GM21723 (cell line): ENCODE data around the gene SLC25A42.
"Not testable (repeated sequence)": the region's sequence is repeated elsewhere in the genome, so short reads cannot be mapped to it uniquely, and the experiment has no call there.

ENCODE experiments used
- ATAC-seq: cut with Tn5 transposase; IDR thresholded peaks from one replicate; pipeline ENCODE4 v1.9.1; 2021; ENCODE audit warnings: mild to moderate bottlenecking, moderate library complexity; ENCODE audit not compliant: unreplicated experiment

SLC25A42 gene, protein sequence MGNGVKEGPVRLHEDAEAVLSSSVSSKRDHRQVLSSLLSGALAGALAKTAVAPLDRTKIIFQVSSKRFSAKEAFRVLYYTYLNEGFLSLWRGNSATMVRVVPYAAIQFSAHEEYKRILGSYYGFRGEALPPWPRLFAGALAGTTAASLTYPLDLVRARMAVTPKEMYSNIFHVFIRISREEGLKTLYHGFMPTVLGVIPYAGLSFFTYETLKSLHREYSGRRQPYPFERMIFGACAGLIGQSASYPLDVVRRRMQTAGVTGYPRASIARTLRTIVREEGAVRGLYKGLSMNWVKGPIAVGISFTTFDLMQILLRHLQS

DNA sequence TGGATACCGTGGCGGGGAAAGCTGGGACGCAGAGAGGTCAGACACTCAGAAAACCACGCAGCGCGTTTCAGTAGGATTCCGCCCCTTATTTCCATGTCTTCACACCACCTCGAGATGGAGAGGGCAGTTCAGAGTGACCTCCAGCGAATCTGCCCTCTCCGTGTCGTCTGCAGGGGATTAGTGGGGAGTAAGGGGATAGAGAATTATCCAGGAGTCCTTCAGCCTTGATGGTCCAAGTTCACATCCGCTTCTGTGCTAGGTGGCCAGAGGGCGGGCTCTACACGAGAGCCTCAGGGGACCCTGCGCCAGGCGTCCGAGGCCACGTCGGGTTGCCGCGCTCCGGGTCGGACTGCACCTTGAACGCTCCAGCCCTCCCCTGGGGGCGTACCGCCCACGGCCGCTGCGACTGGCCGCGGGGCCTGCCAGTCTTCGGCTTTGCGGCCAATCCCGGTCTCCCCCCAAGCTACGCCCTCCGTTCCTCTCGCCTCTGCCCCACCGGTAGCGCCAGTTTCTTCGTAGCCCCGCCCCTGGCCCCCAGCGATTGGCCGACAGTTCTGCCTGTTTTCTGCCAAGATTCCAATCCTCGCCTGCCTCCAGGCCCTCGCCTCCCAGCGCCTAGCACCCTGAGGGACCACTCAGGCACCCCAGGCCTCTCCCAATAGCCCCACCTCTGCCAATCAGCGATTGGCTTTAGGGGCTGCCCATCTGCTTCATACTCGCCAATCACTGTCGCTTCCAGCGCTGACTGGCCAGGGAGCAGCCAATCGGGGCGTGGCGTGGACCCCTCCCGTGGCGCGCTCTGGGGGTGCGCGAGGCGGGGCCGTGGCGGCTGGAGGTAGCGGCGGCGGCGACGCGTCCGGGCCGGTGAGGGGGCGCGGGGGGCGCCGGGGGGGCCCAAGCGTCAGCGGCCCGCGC, at the start of gene SLC25A42:
Gene SLC25A42 (plus strand): TSS at position 812 of the 915 bp plus-strand sequence. CDS start 32,131 bp downstream, outside the sequence.
- ATAC-seq, result peak; percentile 94

DNA sequence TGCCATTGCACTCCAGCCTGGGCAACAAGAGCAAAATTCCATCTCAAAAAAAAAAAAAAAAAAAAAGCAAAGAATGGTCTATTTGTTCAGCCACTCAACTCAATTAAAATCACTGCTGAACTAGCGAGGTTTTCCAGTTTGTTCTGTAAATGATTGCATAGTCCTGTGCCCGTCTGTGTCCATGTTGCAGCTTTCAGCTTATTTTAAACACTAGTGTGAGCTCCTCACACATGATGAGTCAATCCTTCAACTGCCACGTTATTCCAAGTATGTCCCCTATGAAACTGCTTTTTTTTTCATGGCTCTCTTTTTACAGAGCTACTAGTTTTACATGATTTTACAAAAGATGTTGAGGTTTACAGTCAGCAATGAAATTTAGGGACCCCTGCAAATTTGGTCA, 42.7 kb upstream of the SLC25A42 start:
- ATAC-seq, result no peak

DNA sequence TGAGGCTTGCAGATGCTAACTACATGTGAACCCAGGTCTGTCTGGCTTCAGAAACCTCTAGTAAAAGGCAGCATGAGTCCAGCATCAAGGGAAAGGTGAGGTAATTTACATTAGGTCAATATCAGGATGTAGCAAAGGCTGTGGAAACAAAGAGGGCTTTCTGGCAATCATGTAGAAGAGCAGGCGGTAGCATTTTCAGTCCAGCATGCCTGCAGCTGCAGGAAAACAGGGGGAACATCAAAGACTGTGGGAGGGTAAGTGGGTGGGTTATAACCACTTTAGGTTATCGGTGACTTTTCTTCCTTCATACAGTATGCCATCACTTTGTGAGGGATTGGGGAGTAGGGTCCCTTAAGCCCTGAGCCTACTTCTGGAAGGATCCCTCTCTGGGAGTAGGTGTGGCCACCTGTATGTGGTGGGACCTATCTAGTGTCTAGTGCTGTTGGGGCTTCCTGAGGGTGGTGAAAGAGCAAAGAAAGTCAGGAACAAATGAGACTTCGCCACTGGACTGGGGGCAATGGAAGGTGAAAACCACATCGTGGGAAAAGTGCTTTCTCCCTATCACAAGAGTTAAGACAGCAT, 41.3 kb upstream of the SLC25A42 start:
- no peak for ATAC-seq

DNA sequence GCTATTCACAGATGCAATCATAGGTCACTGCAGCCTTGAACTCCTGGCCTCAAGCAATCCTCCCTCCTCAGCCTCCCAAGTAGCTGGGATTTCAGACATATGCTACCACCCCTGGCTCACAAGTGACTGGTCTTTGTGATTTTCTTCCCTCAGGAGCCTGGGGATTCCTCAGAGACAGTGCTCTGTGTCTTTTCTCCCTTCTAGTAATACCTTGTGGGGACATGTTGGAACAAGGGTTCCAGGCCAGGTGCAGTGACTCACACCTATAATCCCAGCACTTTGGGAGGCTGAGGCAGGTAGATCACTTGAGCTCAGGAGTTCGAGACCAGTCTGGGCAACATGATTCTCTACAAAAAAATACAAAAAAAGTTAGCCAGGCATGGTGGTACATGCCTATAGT, 40.4 kb upstream of the SLC25A42 start:
- not testable (repeated sequence) for ATAC-seq

DNA sequence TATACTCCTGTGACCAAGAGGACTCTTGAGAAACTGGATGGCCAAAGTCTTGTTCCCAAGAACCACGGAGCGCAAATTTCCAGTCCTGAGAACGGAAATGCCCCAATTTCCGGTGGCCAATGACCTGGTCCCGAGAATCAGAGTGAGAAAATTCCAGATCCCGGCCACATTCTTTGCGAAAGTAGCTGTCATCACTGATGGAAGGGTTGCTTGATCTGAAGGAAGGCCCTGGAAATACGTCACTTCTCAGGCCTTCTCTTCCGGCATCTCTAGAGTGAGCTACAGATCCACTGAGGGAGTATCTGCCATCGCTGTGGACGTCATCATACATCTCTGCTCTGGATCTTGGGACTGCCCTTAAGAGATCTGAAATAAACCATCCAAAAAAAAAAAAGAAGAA, 37.9 kb upstream of the SLC25A42 start:
- ATAC-seq, result no peak

DNA sequence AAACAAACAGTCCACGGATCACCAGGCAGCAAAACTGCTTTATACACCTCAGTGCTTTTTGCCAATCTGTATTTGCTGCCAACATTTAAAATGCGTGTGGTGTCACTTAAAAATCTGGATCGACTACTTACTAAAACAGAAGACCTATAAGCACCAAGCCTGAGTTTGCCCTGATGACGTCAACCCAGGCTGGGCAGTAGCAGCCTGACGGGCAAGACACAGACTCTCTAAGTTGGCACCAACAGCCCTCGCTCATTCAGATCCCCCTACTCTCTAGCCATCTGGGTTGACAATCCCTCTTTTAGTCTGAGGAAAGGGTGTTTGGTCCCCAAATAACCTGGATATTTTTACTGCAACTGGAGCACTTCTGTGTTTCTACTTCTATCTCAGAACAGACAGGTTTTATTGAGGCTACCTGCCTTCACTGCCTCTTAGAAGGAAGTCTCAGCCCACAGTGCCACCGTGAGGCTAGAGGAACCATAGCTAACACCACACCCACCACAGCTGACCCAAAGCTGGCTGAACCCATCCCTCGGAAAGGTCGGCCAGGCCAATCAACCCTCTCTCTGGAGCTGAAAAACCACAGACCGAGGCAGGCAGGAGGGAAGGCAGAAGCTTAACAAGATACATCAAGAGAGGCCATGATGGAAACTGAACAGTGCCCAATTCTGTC, 37.4 kb upstream of the SLC25A42 start:
- ATAC-seq, result no peak

DNA sequence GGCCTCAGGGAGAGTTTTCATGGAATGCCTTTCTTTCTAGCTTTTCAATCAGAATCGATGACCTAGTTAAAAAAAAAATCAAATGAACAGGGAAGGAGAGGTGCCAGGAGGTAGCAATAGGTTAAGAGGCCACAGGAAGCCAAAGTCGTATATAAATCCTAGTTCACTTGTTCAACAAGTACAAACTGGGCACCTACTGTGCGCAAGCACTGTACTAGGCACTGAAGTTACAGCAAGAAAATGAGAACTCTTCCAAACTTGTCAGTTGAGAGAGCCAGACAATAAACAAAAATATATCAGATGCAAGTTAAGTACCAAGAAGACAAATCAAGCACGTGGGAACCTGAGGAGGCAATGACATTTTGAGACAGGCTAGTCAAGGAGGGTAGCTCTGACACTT, 36.6 kb upstream of the SLC25A42 start:
- no peak for ATAC-seq

DNA sequence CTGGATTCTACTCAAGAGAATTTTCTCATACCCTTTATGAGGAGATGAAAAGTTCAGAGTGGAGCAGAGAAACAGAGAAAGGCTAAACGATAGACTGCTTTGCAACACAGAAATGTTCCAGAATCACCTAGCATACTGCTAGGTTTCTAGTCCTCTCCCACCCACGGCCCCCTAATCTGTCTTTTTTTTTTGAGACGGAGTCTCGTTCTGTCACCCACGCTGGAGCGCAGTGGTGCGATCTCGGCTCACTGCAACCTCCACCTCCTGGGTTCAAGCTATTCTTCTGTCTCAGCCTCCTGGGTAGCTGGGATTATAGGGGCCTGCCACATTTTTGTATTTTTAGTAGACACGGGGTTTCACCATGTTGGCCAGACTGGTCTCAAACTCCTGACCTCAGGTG, 35.3 kb upstream of the SLC25A42 start:
- no peak for ATAC-seq

DNA sequence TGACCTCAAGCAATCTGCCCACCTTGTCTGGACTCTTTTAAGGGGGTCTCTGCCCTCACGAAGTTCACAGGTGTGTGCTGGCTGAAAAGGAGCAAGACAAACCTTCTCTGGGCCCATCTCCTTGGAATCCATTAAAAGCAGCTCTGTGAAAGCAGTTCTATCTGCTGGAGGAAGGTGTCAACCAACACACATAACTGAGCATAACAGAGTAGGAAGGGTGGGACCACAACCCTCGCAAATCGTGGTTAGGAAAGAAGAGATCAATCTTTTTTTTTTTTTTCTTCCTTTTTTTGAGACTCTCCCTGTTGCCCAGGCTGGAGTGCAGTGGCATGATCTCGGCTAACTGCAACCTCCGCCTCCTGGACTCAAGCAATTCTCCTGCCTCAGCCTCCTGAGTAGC, 31.9 kb upstream of the SLC25A42 start:
- no peak for ATAC-seq

DNA sequence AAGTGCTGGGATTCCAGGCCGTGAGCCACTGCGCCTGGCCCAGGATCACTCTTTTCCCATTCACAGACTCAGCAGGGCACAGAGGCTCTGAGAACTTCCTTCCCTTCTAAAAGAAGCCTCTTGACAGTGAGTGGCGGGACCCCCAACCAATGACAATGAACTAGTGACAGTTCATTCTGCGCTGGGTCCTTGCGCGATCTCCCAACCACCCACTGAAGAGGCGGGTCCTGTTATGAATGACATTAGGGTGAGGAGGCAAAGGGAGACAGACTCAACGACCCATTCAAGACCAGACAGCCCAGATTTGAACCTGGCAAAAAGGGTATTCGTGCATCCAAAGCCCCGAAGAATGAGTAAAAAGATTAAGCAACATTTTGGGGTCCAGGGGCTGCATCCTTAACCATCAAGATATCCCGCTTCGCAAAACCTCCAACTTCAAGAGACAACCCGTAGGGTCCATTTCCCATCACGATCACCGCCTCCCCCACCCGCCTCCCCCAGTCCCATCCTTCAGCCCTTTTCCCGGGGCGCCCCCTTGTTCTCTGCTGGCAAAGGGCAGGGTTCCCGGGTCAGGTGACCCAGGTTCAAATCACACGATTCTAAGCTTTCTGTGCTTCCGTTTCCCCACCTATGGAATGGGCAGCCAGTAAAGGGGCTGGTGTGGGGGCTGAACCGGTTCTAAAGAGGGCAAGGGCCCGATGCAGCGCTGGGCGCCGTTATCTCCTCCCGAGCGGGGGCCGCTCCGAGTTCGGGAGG, 31.2 kb upstream of the SLC25A42 start:
- ATAC-seq, result peak; percentile 53

DNA sequence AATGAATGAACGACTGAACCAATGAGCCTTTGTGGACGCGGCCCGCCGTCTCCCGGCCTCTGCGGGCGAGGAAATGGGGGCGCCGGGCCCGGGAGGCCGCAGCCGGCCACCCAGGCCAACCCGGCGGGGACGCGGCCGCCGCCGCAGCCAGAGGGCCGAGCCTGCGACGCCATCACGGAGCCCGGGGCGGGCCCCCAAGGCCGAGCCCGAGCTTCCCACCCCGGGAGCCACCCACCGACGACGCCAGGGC, 30.7 kb upstream of the SLC25A42 start:
- ATAC-seq, result no peak

DNA sequence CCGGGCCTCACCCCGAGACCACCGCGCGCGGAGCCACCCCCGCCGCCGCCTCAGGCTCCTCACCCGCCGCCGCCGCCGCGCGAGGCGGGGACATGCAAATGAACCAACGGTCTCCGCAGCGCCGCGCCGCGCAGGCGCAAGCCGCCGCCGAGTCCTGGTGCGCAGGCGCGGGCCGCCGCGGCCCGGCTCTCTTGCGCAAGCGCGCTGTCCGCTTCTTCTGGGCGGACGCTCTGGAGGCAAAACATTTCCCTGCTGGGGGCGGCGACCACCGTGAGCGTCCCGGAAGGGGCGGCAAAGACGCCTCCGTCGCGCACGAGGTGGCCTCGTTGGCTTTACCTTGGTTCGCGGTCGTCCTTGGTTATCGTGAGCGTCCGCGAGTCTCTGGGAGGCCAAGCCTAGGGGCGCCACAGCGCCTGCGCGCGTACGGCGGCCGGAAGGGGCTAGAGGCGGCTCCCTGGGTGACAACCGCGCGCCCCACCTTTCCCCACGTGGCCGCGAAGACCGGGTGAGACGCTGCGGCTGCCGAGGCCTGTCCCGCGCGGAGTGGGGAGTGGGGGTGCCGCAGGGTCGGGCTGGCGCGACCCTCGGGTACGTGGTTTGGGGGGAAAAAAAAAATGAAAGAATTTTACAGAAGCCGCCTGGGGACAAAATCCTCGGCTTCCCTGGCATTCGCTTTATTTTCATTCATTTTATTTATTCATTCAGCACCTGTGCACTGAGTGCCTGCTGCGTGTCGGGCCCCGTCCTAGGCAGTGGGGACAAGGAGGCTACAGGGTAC, 30.2 kb upstream of the SLC25A42 start, which contains the start of the genes ARMC6 and SUGP2:
Gene ARMC6 (plus strand): TSS at position 178 of the 778 bp plus-strand sequence. CDS start 607 bp downstream, outside the sequence.
Gene SUGP2 (minus strand): TSS at position 92 of the 778 bp plus-strand sequence. CDS start 2,446 bp downstream, outside the sequence.
- ATAC-seq, result peak; percentile 66

DNA sequence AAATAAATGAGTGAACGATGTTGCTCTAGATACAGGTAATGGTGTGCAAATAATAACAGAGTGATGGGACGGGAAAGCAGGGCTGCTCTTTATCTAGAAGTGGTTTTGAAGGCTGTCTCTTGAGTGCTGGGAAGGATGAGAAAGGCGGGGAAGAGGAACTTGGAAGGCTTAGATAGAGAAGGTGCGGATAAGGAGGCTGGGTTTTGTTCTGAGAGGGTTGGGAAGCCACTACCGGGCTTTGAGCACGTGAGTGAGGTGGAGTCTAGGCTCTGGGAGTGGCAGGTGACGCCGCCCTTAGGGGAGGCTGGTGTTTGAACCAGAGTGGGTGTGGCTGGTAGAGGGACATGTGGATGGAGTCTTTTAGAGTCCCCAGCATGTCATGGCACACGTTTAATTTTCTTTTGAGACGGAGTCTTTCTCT, 29.6 kb upstream of the SLC25A42 start:
- ATAC-seq, result no peak

DNA sequence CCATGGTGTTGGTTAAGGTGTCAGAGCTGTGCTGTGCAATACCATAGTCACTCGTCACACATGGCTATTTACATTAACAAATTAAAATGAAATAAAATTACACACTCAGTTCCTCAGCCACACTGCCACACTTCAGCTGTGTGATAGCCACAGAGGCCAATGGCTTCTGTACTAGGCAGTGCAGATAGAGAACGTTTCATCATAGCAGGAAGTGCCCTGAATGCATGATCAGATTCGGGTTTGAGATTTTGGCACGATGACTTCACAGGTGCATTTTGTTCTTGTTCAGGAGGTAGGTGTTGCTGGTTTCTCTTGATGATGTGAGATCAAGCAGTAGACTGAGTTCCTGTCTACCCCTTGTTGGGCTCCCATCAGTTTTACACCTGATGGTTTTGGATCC, 23.9 kb upstream of the SLC25A42 start:
- ATAC-seq, result no peak

DNA sequence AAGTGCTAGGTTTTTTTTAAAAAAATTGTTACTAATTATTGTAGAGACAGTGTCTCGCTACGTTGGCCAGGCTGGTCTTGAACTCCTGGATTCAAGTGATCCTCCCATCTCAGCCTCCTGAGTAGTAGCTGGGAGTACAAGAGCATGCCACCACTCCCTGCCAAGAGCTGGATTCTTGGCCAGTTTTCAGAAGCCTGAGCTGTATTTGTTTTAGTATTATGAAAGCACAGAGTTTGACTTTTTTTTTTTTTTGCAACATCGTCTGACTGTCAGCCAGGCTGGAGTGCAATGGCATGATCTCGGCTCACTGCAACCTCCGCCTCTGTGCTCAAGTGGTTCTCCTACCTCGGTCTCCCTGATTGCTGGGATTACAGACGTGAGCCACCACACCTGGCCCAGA, 23.4 kb upstream of the SLC25A42 start:
- ATAC-seq, result no peak

DNA sequence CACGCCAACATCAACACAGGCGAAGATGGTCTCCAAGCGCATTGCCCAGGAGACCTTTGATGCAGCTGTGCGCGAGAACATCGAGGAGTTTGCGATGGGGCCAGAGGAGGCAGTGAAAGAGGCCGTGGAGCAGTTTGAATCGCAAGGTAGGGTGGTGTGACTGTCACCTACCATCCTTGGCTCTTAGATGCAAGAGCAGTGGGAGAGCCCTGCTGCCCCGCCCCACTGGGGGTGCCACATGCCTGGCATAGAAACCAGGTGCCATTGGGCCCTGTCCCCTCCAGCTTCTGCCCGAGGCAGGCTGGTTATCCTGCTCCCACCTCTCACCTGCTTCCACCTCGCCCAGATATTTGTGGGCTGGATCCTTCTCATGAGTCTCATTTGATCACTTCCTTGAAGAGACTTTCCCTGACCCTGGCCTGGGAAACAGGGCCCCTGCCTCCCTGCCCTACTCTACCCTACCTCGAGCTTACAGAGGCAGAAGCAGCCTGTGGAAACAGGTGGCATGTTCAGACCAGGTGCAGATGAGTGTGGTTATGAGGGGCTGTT, 21.0 kb upstream of the SLC25A42 start:
- no peak for ATAC-seq

DNA sequence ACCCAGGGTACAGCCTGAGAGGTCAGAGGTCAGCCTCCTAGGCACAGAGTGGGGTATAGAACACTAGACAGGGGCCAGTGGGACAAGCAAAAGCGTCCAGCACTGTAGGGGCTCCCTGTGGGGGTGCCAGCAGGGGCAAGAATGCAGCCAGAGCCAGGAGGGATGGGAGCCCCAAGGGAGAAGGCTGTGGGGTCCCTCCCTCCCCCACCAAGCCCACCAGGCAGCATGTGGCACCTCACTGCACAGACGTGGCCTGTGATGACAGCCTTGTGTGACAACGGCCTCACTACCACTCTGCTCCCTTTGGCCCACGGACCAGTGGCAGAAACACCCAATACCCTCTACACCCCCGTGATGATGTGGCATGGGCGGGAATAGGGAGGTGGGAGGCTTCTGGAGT, 20.3 kb upstream of the SLC25A42 start:
- ATAC-seq, result no peak

DNA sequence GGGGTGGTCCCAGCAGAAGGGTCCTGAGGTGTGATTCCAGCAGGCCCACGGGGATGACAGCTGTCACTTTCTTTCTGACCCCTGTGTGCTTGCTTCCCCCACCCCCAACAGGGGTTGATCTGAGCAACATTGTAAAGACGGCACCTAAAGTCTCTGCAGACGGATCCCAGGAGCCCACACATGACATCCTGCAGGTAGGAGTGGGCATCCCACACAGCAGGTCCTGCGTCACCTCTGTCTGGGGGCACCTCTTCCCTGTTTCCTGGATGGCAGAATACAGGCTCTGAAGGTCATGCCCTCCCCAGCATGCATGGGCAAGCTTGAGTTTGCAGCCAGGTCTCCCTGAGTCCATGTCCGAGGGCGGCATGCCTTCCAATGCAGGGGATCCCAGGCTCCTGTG, 19.9 kb upstream of the SLC25A42 start:
- no peak for ATAC-seq

DNA sequence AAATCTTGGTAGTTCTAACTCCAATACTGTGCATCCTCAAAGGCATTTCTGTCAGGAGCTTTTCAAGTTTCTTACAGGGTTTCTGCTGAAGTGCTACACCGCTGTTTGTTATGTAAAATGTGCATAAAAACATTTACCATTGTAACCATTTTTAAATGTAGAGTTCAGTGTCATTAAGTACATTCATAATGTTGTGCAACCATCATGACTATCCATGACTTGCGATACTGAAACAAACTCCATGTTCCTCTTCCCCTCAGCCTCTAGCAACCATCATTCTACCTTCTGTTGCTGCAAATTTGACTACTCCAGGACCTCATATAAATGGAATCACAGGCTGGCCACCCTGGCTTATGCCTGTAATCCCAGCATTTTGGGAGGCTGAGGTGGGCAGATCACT, 14.4 kb upstream of the SLC25A42 start:
- ATAC-seq, result no peak
